Right hindlimb (tissue), 1 donor: ENCODE data around the gene UBE2H.
"Not testable (repeated sequence)": the region's sequence is repeated elsewhere in the genome, so short reads cannot be mapped to it uniquely, and the experiment has no call there.

Experiments
- DNase-seq: peaks from one replicate; pipeline ENCODE4 v3.0.0-alpha.2; 2018

The UBE2H gene

DNA sequence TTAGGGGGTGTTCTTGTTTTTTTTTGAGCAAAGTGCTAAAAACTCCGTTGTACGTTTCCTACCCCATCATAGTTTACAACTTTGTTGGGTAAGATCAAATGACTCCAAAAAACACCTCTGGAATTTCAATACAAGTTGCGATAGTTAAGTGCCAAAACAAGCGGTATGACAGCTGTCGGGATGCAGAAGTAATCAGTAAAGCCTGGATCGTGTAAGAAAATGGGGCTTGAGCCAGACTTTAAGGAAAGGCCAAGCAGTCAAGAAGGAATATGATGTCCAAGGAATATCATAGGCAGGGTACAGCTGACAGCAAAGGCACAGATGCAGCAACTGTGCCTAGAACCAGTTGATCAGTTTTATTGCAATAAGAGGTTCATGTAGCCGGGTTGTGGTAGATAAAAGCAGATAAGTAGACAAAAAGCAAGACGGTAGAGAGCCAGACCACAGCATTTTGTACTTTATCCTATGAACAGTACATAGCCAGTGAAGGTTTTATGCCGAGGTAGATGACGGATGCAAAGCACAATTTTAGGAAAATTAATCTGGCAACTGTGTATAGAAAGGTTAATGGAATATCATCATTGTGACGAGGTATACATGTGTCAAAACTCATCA, 45.5 kb downstream of the UBE2H start:
- no peak for DNase-seq

DNA sequence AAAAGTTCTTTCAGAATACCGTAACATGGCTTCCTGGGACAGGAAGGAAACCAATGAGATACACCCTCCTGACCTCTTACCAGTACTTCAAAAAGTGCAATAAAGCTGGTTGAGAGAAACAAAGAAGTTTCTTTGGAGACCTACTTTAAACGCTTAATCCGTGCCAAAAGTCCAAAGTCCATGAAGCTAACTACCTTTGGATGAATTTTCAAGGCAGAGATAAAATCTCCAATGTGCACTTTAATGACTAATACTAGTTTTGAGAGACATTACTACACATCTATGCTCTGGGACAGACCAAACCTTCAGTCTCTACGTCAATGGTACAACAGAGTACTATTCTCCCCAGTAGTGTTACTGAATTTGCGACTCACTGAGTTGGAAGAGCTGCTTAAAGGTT, 46.1 kb downstream of the UBE2H start:
- DNase-seq = no peak

DNA sequence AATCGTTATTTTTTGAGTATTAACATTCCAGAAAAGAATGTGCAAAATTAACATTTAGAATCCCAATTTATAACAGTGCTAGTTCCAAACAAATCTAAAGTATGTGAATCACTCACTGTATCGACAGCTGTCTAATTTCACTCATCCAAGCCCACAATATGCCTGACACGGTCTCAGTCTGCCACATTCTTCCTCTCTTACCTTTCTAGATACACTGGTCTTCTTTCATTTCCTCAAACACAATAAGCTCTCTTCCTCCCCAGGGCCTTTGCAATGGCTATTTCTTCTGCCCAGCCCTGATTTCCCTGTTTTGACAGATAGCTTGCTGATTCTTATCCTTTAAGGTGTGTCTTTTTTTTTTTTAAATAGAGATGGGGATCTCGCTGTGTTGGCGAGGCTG, 48.8 kb downstream of the UBE2H start:
- no peak for DNase-seq

DNA sequence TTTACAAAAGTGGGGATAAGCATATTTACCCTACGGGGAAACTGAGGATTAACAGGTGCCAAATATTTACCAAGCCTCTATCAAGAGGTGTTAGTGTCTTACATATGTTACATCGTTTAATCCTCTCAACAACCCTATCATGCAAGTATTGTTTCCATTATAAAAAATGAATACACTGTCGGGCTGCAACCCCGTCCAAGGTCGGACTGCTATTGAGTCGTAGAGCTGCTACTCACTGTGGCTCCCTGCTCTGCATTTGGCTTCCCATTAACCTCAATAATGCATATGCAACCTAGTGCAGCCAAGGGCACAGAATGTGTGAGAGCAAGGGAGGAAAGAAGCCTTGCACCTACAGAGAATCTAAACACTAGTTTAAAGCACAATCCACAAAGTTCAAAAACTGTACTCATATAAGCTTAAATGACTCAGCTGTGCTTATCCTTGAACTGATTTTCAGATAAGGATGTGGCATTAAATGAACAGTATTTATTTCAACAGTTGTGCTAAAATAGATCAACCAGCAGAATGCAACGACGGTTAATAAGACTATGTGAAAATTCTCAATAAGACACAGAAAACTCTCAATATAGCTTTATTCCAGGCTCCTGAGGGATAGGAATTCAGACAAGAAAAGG, 49.9 kb downstream of the UBE2H start:
- no peak for DNase-seq

DNA sequence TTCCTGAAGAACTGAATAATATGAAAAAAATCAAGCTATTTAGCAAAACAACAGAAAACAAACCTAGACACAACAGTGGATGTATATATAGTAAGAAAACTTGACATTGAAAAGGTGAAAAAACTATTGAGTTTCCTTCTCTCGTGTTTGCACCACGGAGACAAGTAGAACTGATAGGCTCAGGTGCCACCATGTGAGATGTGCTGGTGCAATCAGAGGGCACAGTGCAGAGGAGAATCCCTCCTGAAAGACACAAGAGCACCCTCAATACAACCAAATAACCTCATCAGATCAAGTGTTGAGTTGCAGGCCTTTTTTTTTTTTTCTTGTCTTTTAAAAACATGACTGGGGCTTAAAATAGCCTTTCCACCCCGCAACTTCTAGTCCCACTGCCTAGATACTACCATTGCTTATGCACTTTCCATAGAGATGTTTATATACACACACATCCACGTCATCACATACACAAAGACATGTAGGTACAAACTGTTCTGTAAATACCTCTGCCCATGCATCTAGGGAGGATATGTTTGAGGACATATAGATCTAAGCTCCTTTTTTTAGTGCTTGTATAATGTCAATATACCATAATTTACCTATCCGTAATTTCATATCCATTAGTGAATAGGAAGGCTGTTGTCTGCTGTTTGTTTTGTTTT, 54.1 kb downstream of the UBE2H start:
- no peak for DNase-seq

DNA sequence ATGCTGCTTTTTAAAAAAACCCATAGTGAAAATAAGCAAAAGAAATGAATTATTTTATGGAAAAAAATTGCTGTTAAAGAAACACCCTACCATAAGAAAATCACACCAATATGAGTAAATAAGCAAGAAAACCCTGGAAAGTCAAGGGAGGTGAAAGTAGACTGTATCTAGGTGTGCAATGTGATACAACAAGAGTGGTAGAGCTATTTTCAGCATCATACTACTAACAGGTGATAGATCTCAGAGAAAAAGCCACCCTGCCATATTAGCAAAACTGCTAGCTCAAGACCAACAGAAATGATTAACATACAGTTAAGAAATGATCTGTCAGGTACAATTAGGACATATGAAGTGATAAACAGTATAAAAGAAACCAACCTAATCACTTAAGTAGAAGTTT, 54.8 kb downstream of the UBE2H start:
- DNase-seq = no peak

DNA sequence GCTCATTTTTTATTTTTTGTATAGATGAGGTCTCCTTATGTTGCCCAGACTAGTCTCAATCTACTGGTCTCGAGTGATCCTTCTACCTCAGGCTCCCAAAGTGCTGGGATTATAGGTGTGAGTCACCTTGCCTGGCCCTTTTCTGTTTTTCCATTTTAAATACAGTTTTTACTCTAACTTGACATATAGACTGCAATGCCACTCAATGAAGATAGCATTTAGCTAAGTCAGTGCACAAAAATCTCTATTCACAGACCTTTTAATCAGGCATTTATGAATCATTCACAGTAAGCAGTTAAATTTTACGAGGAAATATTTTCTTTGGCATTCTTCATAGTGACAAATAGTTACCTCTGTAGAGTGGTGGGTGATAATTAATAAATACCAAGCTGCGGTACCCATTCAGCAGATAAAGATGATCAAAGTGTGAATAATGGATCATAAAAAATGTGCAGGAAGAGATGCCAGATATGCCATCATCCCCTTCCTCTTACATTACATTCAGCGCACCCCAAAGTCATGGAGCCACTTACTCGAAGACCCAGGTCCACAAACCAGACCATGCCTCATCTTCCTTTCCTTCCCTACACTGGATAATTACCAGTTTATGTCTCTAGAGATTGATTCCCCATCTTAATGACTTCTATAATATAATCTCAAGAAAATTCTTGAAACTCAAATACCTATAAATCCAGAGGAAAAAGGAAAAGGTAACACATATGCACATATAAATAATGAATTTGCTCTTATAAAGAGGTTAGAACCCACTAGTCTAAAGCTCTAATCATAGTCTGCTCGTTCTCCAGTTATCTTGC, 56.0 kb downstream of the UBE2H start:
- no peak for DNase-seq

DNA sequence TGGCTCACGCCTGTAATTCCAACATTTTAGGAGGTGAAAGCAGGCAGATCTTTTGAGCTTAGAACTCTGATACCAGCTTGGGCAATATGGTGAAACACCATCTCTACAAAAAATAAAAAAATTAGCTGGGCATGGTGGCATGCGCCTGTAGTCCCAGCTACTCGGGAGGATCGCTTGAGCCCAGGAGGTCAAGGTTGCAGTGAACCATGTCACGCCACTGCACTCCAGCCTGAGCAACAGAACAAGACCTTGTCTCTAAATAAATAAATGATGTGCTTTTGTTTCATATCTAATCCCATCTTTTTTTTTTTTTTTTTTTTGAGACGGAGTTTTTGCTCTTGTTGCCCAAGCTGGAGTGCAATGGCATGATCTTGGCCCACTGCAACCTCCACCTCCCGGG, 58.6 kb downstream of the UBE2H start:
- not testable (repeated sequence) for DNase-seq

DNA sequence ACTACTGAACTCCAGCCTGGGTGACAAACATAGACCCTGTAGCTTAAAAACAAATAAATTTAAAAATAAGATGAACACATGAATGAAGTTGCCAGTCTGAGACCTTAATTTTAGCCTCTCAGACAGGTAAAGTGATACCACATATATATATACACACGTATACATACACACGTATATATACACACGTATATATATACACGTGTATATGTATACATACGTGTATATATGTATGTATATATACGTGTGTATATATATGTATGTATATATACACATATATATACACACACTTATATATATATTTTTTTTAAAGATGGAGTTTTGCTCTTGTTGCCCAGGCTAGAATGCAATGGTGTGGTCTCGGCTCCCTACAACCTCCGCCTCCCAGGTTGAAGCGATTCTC, 62.7 kb downstream of the UBE2H start:
- DNase-seq = no peak

DNA sequence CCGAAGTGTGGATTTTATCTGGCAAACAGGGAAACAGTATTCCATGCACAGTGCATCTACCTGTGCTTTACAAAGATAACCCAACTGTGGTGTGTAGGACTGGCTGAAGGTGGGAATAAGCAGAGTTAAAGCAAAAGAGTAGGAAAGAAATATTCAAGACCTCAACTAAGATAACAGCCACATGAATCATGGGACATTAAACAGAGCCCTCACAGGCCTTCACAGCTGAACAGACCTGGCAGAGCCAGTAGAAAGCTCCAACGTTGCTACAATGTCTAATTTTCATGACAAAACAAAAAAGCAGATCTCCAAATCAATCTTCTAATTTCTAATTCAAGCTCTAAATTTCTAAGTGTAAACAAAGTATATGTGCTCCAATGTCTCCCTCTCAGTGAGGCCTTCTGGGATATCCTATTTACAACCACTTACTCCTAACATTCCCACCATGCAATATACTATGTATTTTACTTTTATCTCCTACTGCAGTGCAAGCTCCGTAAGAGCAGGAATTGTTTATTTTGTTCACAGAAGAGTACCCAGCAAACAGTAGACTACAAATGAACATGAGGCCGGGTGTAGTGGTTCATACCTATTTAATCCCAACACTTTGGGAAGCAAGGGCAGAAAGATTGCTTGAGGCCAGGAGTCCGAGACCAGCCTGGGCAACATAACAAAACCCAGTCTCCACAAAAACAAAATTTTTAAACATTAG, 63.5 kb downstream of the UBE2H start:
- DNase-seq = no peak

DNA sequence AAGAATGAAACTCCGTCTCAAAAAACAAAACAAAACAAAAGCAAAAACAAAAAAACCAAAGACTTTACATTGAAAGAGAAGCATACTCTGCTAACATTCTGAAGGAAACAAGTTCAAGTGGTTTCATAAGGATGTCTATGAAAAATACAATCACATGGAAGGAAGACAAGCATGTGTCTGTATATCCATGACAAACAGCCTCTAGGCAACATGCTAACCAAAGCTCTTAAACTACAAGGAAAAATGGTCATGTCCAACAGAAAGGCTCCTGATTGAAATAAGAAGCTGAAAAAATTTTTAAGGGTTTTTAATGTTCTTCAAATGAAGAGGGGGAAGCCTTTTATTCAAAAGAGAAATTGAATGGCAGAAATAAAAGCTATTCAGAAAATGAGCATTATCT, 64.9 kb downstream of the UBE2H start:
- no peak for DNase-seq

DNA sequence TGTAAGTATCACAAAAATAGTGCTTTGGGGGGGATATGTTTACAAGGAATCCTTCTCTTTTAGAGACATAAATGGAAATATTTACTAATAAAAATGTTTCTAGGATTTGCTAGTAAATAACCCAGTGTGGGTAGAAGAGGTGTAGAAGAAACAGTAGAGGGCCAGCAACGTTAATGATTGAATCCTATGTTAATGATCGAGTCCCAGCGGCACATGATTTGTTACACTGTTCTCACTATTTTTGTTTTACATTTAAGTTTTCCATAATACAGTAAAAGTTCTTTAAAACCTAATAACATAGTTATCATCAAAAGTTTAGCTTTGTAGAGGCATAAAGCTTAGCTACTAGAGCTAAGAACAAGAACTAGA, 66.0 kb downstream of the UBE2H start:
- DNase-seq = no peak

DNA sequence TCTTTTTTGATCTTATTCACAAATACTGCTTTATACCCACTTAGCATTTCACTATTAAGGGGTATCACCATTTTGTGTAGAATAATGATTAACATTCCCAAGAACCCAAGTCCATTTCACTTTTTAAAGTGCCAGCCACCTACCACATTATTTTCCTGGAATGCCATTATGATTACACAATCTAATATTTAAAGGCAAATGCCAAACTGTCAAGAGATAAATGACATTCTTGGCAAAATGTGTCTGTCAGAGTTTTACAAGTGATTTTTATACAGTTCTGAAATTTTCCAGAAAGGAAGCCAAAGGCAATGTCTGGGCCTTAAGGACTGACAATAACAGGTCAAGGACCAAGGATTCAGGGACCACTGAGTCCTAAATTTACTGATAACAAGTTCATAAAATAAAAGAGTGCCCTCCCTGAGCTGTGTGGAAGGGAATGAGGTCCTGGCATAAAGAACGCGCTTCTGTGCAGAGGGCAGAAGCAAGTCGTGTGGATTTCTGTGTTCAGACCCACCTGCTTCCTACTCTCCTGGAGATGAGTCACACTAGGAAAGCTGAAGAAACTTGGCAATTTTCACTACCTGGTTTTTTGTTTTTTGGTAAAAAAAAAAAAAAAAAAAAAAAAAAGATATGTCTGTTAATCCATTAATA, 66.5 kb downstream of the UBE2H start:
- no peak for DNase-seq

DNA sequence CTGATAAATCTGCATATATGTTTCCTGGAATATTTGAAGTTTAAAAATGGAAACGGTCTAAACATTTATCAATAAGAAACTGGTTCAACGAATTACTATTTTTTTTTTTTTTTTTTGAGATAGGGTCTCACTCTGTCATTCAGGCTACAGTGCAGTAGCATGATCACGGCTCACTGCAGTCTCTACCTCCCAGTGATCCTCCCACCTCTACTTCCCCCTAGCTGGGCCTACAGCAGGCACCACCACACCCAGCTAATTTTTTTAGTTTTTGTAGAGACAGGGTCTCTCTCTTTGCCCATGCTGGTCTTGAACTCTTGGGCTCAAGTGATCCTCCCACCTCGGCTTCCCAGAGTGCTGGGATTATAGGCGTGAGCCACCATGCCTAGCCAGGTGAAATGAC, 68.3 kb downstream of the UBE2H start:
- DNase-seq = no peak

DNA sequence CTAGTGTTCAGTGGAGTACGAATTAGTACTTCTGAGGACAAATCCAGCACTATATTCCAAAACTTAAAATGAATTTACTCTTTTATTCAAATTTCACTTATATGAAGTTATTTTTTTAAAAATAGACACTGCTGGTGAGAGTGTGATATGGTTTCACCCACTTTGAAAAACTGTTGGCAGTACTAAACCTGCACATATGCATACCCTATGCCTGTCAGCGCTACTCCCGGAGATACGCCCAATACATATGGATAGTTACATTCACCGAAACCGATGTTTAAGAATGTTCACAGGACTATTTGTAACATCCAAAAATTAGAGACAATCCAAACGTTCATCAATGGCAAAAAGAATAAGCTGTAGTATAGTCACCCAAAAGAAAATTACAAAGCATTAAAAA, 69.6 kb downstream of the UBE2H start:
- no peak for DNase-seq

DNA sequence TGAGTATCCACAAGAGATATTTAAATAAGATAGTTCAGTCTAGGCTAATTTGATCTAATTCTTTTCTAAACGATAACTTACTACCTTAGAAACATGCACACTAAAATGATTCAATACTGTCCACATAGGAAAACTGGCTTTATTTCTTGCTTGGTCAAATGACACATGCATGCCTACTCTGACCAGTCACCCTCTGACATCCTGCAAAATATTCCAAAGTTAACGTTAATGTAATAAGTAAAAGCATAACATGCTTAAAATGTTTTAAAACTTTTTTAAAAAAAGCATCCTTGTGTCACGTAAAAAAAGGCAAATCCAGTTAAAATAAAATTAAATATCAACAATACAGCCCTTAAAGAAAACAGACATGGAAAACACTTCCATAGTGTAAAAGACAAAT, 70.2 kb downstream of the UBE2H start:
- no peak for DNase-seq

DNA sequence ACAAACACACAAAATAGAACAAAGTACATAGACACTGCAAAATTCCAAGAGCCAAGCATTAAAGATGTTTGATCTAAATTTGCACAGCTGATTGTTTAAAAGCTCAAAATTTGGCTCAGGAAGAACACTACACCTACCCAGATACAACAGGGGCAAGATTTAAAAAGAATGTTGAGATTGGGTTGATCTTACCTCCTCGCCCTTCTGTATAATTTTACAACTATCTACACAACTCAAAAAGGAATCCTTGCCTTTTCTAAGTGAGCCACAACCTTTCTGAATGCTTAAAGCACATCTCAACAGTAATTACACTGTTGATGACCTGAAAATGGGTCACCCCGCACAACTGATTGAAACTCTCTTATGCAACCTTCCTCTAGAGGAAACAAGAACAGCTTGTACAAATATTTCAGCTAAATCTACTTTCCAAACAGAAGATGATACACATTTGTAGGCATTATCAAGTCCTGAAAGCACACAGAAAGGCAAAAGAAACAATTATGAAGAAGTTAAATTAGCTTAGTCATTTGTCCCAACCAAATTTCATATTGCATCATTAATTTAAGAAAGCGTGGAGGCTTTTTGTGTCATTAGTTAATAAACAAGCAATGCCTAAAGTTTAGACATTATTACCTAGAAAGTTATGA, 75.5 kb downstream of the UBE2H start:
- DNase-seq = no peak

DNA sequence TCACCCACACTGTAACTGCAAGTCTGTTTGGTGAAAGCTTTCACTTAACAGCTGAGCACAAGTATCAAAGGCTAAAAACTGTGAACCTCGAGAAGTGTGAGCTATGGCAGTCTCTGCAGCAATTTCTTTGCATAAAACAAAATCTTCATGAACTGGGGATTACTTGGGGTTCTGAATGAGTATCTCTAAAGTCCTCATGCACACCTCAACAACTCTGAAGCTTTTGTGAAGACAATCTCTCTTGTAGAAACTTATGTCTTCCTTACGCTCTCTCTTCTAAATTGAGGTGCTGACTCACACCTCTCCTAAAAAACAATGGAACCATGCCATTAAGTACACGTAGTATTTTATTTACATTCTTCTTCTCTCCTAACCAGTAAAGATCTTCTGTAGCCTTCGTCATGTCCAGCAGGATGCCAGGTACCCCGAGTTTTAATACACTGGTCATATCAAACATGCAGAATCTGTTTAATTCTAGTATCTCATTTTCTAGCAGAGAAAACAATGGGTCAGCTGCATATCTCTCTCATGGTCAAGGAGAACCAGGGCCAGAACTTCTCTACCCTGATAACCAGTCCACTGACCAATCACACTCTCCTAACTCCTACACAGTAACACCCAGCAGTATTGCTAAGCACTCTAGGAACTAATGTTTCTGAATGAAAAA, 76.9 kb downstream of the UBE2H start:
- DNase-seq = no peak

DNA sequence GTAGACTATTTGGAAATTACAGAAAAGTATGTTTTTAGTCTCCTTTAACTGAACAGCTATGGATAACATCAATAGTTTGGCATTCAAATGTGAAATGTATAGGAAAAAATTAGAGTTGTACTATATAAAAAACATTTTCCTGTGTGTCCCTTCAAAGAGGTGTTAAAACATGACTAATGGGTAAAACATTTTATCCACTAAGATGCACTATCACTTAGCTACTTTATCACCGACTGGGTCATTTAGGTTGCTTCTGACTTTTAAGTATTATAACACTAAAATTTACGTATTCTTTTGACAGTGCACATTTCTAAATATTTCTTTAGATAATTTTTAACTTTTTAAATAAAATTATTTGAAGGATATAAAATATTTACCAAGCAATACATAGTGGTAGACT, 77.6 kb downstream of the UBE2H start:
- DNase-seq = no peak

DNA sequence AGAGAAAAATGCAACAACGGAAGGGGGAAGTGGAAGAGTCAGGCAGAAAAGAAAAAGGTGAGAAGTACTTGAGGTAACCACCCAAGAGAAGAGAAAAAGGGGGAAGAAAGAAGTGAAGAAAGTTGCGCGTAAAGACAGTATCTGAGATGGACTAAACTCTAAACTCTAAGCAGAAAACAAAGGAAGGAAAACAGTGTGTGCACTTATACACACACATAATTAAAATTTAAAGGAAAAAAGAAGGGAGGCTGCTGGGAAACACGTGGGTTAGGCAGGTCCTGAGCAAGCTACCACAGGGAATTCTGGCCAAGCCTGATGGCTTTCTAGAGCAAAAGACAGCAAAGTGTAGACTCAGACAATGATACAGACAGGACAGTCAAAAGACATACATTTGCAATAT, 78.0 kb downstream of the UBE2H start:
- DNase-seq = no peak

DNA sequence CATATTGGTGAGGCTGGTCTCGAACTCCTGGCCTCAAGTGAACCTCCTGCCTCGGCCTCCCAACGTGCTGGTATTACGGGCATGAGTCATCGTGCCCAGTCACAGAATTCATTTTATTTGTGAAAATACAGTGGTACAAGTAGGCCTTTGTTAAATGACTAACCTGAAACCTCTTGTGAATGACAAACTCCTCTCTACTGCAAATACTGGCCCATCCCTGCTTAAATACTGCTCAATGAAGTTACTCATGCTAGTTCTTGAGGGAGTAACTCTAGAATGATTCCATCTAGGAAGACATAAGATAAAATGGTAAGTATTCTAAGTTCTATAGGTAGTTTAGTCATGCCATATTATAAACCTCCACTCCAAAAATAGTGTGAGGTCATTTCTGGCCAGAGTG, 80.7 kb downstream of the UBE2H start:
- DNase-seq = no peak

DNA sequence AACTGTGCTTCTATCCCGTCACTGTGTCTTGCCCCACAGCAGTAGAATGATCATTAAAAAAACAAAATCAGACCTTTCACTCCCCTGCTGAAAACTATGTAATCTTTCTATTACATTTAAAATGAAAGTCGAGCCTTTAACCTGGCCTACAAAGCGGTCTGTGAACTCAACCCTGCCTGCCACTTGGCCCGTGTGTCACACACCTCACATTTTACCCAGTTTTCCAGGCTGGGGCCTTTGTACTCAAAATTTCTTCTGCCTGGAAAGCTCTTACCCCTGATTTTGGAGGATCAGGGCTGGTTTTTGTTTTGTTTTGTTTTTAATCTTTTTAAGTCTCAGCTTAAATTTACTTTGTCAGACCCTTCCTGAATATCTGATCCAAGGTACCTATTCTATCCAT, 82.1 kb downstream of the UBE2H start:
- no peak for DNase-seq
